Fibroblast of pulmonary artery (primary cell): ENCODE results near the gene EXOSC10.

ENCODE experiments used
- DNase-seq: peaks from one replicate; pipeline ENCODE4 v3.0.0-alpha.2; 2010; ENCODE audit warnings: low read depth
- H3K4me3 ChIP-seq: replicated peaks from 2 replicates; pipeline ENCODE4 v1.5.1; 2011; ENCODE audit warnings: low read depth, mild to moderate bottlenecking, control low read depth, low read length, moderate library complexity
- TF ChIP-seq, protein P1 (sequence below): IDR thresholded peaks from 2 replicates; pipeline ENCODE4 v1.5.1; 2011; ENCODE audit warnings: mild to moderate bottlenecking, control low read depth, low read length, inconsistent platforms; ENCODE audit errors: missing control alignments

Gene EXOSC10

DNA sequence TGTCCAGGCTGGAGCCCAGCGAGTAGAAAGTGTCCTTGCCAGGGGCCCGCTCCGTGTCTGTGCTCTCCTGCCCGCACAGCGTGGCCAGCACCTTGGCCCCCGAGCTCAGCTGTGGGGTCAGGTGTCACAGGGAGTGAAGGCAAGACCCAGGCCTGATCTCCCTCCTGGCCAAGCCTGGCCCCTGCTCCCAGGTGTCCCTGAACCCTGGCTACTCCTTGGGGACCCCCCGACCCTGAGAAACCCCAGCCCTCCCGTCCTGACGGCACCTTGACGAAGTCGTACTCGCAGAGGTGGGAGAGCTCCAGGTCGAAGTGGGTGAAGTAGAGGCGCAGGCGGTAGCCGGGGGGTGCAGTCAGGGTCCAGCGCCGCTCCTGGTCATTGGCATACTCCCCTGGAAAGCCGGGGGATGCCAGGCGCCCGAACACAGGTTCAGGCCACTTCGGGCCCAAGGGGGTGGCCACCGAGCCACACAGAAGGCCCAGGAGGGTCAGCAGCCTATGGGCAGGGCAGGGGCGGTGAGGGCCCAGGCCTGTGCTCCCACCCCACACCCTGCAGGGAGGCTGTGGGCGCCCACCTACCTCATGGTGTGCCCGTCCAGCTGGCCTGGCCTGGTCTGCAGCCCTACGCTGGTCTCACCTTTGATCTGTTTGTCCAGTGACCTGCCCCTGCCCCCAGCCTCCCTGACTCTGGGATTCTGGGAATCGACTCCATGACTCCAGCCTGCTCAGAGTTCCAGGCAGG is 52.9 kb downstream of the EXOSC10 start, which contains the start of gene MASP2:
MASP2 (minus strand) TSS at position 615 of the 741 bp plus-strand sequence; CDS start at position 583, 32 bp downstream.
- TF ChIP-seq, protein P1, sequence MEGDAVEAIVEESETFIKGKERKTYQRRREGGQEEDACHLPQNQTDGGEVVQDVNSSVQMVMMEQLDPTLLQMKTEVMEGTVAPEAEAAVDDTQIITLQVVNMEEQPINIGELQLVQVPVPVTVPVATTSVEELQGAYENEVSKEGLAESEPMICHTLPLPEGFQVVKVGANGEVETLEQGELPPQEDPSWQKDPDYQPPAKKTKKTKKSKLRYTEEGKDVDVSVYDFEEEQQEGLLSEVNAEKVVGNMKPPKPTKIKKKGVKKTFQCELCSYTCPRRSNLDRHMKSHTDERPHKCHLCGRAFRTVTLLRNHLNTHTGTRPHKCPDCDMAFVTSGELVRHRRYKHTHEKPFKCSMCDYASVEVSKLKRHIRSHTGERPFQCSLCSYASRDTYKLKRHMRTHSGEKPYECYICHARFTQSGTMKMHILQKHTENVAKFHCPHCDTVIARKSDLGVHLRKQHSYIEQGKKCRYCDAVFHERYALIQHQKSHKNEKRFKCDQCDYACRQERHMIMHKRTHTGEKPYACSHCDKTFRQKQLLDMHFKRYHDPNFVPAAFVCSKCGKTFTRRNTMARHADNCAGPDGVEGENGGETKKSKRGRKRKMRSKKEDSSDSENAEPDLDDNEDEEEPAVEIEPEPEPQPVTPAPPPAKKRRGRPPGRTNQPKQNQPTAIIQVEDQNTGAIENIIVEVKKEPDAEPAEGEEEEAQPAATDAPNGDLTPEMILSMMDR, result no peak
- H3K4me3 ChIP-seq, result no peak within 1 kb of the TSS
- DNase-seq, result no peak

- TF ChIP-seq, protein P1, result no peak
- DNase-seq, result no peak
- no peak overlapping the region for H3K4me3 ChIP-seq
These were observed 53.5 kb downstream of the EXOSC10 start for GRCh38 chr1:11046270-11046566.

GRCh38 chr1:11045428-11046269 is 54.0 kb downstream of the EXOSC10 start:
- no peak for DNase-seq
- H3K4me3 ChIP-seq, result no peak overlapping the region

GRCh38 chr1:11044849-11045427 is 54.7 kb downstream of the EXOSC10 start:
- TF ChIP-seq, protein P1, result no peak
- DNase-seq, result no peak

More at GRCh38 chr1:11045428-11046269, 54.0 kb downstream of the EXOSC10 start:
- TF ChIP-seq, protein P1, result no peak

GRCh38 chr1:11044086-11044848 is 55.4 kb downstream of the EXOSC10 start:
- TF ChIP-seq, protein P1, result no peak
- DNase-seq, result no peak
- H3K4me3 ChIP-seq, result no peak overlapping the region

More at GRCh38 chr1:11044849-11045427, 54.7 kb downstream of the EXOSC10 start:
- no peak overlapping the region for H3K4me3 ChIP-seq
